ENCODE data around the gene FKBP11.

Gene FKBP11

DNA sequence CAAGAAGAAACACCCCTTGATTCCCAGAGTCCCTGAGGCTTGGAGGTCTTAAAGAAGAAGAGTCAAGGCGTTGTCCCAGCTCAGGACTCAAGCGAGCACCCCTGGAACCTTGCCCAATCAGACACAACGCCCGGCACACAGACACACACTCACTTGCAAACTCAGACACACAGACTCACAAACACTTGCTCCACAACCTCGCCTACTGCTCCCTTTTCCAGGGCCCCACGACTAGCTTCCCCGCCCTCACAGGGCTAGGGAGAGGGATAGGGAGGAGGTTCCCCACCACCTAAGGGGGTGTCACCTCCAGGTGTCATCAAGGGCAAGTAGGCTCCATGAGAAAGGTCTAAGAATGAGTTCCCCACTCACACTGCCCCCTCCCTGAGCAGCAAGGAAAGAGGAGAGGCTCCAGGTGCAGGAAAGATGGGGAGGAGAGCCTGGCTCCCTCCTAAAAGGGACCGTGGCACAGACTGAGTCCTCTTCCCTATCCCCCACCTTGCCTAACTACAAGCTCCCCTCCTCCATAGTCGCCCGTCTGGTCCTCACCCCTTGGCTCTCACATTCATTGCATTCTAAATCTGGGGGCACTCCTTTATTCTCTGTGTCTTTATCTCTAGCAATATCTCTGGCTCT is 45.5 kb upstream of the FKBP11 start:
- Mint-ChIP-seq H3K36me3 (ENCODE audit: low read depth) (no peaks in the 10 kb centered on the region), H3K9me3 (no peaks in the 10 kb centered on the region), H3K27me3 (ENCODE audit: low read depth, poor library complexity) (peaks cover 82% of the 10 kb centered on the region), H3K4me3 (peak overlapping the region; percentile 86), H3K27ac (no peak overlapping the region), H3K4me1 (peaks cover 54% of the 10 kb centered on the region)
- DNase-seq, result no peak
- TF ChIP-seq CTCF (IDR thresholded peaks at IDR 0.05), result no peak

DNA sequence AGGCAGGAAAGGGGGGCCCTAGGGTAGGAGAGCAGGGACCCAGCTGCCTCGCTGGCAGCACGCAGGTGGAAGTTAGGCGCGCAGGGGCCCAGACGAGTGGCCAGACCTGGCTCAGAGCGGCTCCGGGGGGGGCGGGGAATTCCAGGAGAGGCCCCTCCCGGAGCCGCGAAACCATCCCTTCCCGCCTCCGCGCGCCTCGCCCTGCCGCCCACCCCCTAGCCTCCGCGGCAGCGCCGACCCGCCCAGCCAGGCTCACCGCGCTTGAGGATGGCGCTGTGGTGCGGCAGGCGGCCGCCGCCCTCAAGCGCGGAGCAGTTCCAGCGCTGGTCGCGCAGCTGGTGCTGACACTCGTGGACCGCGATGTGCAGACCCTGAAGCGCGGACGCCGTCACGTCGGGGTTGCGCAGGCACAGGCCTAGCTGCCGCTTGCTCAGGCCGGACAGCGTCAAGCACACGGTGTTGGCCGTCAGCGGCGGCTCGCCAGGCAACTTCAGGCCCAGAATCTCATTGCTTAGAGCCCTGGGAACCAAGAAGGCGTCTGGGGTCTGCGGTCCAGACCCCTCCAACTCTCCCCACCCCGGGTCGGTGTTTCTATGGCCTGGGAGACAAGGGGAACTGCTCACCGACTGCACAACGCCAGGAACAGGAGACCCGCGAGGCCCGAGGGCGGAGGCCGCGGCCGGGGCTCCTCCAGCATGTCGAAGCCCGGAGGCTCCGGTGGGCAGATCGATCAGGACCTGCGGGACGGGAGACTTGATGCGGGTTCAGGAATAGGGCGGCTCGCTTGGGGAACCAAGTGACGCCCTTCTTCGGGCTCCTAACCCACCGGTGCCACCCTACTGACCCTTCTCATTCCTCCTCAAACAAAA is 44.8 kb upstream of the FKBP11 start:
- H3K4me1 Mint-ChIP-seq, result peaks cover 60% of the 10 kb centered on the region
- H3K9me3 Mint-ChIP-seq, result no peaks in the 10 kb centered on the region
- H3K36me3 Mint-ChIP-seq (ENCODE audit: low read depth), result no peaks in the 10 kb centered on the region
- DNase-seq, result peak; percentile 68
- TF ChIP-seq CTCF (IDR thresholded peaks at IDR 0.05), result no peak
- H3K4me3 Mint-ChIP-seq, result peak overlapping the region; percentile 86
- no peak overlapping the region for H3K27ac Mint-ChIP-seq
- H3K27me3 Mint-ChIP-seq (ENCODE audit: low read depth, poor library complexity), result peaks cover 75% of the 10 kb centered on the region

DNA sequence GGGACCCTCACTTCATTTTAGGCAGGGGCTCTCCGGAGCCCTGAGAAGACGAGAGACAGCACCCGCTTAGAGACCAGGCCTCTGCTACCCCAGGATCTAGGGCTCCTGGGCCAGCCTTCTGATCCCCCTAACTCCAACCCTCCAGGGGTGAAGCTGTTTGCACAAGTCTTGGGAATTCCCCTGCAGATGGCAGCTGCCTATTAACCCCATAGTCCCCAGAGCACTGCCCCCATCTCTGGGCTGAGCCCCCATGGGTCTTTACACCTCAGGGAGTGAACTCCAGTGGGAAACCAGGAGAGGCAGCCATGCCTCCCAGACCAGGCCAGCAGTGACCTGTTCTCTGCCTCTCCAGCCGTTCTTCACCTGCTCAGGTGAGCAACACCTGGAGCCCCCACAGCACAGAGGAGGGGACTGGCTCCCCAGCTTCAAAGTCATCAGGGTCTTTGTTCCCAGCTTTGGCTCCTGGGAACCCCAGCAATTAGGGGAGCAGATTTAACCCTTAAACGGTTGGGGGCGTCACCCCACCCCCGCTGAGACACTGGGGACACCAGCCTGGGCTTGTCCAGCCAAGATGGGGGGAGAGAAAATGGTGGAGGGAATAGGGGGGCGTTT is 44.0 kb upstream of the FKBP11 start:
- peaks cover 60% of the 10 kb centered on the region for H3K4me1 Mint-ChIP-seq
- H3K27ac Mint-ChIP-seq, result no peak overlapping the region
- no peaks in the 10 kb centered on the region for H3K9me3 Mint-ChIP-seq
- no peak for TF ChIP-seq CTCF (IDR thresholded peaks at IDR 0.05)
- peaks cover 70% of the 10 kb centered on the region for H3K27me3 Mint-ChIP-seq (ENCODE audit: low read depth, poor library complexity)
- H3K4me3 Mint-ChIP-seq, result peak overlapping the region; percentile 52
- H3K36me3 Mint-ChIP-seq (ENCODE audit: low read depth), result no peaks in the 10 kb centered on the region
- DNase-seq, result no peak

DNA sequence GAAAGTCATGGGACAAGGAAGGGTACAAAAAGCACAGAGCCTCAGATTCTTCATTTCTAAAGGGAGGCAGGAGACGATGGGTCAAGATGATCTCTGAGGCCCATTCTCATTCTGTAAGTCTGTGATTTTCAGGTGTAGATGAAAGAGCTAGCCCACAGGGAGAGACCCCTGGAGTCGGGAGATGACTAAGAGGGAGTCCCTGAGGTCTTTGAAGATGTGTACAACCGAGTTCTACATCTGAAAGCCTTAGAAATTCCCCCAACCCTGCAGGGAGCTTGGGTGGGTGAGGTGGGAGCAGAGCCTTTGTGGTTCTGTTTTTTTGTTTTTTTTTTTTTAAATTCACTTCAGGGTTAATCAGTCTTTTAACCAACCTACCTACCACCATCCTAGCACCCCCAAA is 43.2 kb upstream of the FKBP11 start:
- no peak for DNase-seq
- peaks cover 58% of the 10 kb centered on the region for H3K4me1 Mint-ChIP-seq
- peaks cover 62% of the 10 kb centered on the region for H3K27me3 Mint-ChIP-seq (ENCODE audit: low read depth, poor library complexity)
- H3K36me3 Mint-ChIP-seq (ENCODE audit: low read depth), result no peaks in the 10 kb centered on the region
- H3K4me3 Mint-ChIP-seq, result peak overlapping the region; percentile 41
- H3K27ac Mint-ChIP-seq, result no peak overlapping the region
- TF ChIP-seq CTCF (IDR thresholded peaks at IDR 0.05), result no peak
- no peaks in the 10 kb centered on the region for H3K9me3 Mint-ChIP-seq

DNA sequence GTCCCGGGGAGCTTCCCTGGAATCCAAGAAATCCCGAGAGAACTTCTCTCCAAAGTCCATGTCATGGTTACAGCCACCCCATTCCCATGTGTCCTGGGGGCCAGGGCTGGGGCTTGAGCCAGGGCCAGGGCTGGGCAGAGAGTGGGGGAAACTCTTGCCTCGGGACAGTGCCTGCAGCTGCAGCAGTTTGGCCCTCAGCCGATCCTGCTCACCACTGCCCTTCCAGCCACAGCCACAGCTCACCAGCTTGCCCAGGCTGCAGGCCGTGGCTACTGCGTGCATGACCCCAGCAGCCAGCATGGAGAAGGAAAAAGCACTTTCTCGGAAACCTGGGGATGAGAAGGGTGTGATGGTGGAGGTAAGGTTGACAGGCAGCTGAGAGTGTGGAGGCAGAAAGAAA is 42.7 kb upstream of the FKBP11 start:
- H3K36me3 Mint-ChIP-seq (ENCODE audit: low read depth), result no peaks in the 10 kb centered on the region
- H3K27ac Mint-ChIP-seq, result no peak overlapping the region
- peaks cover 57% of the 10 kb centered on the region for H3K27me3 Mint-ChIP-seq (ENCODE audit: low read depth, poor library complexity)
- no peak for TF ChIP-seq CTCF (IDR thresholded peaks at IDR 0.05)
- no peaks in the 10 kb centered on the region for H3K9me3 Mint-ChIP-seq
- DNase-seq, result no peak
- H3K4me1 Mint-ChIP-seq, result peaks cover 55% of the 10 kb centered on the region
- no peak overlapping the region for H3K4me3 Mint-ChIP-seq

All from nephron progenitor cell (in vitro differentiated cells).